ENCODE data around the gene GABRQ.
"Not testable (repeated sequence)": the region's sequence is repeated elsewhere in the genome, so short reads cannot be mapped to it uniquely, and the experiment has no call there.

The GABRQ gene

DNA sequence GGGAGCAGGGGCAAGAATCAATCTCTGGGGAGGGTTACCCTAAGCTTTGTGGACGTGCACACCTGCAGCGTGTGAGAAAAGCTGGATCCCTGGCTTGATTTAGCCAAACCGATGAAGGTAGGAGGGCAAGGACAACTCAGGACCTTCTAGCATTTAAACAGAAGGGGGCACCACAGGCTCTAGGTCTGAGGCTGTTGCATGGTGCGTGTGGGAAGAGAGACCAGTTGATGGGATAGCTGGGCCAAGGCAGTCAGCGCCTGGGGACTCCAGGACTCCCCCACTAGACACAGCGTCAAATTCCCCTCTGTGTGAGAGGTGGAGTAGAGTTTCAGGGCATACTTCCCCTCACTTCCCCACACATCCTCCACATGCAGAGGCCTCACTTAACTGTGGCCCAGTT lies 4.3 kb downstream of the GABRQ start:
- no peak for FAIRE-seq
- TF ChIP-seq POLR2A (IDR thresholded peaks at IDR 0.05; ENCODE audit: low read depth, low read length) = no peak
- no peak for DNase-seq (ENCODE audit: insufficient read length, low spot score)

DNA sequence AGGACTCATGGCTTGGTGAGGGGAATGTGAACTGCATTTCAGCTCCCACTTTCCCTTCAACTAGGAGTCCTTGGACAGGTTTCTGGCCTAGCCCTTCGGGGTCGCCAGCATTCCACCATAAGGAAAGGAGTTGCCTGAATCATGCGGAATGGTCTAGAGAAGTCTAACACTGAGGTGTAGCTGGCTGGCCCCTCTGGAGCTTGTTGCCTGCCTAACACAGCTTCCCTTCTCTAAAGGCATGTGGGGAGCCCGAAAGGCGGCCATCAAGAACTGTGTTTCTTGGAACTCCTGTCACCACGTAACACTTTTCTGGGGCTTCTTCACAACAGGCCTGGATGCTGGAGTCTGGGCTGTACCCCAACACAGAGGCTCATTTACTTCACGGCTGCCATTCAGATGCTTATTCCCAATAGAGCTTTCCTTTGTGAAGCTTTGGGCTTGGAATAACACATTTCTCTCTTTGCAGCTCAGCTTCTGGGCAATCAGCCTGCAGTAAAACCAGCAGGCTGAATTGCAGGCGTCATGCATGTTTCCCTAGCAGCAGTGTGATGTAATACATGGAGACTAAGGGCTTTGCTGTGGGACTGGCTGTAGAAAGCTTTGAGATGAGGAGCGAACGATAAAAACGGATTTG lies 5.4 kb downstream of the GABRQ start:
- FAIRE-seq = no peak
- DNase-seq (ENCODE audit: insufficient read length, low spot score) = no peak
- TF ChIP-seq POLR2A (IDR thresholded peaks at IDR 0.05; ENCODE audit: low read depth, low read length) = no peak

DNA sequence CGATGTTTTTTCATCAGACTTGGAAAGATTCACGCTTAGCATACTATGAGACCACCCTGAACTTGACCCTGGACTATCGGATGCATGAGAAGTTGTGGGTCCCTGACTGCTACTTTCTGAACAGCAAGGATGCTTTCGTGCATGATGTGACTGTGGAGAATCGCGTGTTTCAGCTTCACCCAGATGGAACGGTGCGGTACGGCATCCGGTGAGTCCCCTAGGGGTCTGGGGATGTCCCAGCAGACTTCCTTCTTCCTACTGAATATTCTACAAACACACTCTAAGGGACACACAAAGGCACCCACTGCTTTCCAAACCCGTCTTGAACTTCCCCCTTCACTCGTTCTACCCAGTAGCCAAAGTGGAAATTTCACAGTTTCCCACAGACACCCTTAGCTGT lies 9.3 kb downstream of the GABRQ start:
- FAIRE-seq (no peak), DNase-seq (ENCODE audit: insufficient read length, low spot score) (no peak)
- no peak for TF ChIP-seq POLR2A (IDR thresholded peaks at IDR 0.05; ENCODE audit: low read depth, low read length)

DNA sequence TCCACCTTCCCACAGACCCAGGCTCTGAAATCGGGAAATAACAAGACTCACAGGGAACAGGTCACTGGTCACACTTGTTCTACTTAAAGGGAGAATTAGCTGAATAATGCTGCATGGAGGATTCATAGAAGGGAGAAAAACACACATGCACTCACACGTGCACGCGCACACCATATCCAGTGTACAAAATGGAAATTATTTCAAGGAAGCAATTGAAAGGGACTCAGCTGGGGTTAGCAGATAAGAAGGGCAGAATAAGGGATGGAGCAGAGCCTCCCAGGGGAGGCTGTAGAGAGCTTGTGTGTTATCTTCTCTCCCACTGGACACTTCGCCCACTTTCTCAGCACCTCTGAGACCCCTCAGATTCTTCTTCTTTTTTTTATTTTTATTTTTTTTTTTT lies 10.3 kb downstream of the GABRQ start:
- FAIRE-seq (no peak), DNase-seq (ENCODE audit: insufficient read length, low spot score) (no peak)
- no peak for TF ChIP-seq POLR2A (IDR thresholded peaks at IDR 0.05; ENCODE audit: low read depth, low read length)

DNA sequence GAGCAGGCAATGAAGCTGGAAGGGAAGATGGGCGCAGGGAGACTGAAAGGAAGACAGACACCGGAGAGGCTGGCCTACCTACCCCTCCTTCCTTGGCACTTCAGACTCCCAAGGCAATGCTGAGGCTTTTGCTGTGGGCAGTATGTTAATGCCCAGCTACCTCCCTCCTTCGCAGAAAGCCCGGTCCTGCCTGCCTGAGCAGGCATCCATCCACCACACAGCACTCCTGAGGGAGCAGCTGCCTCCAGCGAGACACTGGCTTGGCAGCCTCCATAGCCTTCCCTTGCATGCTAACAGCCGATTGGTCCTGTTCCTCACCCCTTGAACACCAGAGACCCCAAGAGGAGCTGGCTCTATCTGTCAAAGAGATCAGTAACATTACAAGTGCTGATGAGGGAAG lies 14.4 kb downstream of the GABRQ start:
- no peak for FAIRE-seq
- TF ChIP-seq POLR2A (IDR thresholded peaks at IDR 0.05; ENCODE audit: low read depth, low read length) = no peak
- DNase-seq (ENCODE audit: insufficient read length, low spot score) = no peak

DNA sequence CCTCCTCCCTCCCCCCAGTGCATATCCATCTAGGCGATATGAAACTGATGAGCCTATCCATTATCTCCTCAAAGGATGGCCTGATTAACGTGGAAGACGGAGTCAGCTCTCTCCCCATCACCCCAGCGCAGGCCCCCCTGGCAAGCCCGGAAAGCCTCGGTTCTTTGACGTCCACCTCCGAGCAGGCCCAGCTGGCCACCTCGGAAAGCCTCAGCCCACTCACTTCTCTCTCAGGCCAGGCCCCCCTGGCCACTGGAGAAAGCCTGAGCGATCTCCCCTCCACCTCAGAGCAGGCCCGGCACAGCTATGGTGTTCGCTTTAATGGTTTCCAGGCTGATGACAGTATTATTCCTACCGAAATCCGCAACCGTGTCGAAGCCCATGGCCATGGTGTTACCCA lies 14.8 kb downstream of the GABRQ start:
- no peak for DNase-seq (ENCODE audit: insufficient read length, low spot score)
- TF ChIP-seq POLR2A (IDR thresholded peaks at IDR 0.05; ENCODE audit: low read depth, low read length) = no peak
- FAIRE-seq = no peak

DNA sequence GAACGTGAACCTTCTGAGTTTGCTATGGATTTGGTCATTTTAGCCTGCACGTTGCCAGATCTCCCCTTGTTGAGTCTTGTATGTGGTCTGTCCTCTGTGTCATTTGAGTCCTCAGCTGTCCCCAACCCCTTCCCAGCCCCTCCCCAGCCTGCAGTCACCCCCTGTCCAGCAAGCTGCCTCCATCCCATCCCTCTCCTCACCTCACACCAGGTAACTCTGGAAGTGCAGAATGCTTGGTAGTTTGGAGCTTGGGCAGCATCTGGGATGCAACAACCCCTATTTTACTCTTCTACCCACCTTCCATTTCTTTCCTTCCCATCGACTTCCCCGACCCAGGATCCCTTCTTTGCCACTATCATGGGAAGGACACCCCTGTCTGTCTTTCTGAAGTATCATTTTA lies 18.4 kb downstream of the GABRQ start:
- FAIRE-seq = no peak
- TF ChIP-seq POLR2A (IDR thresholded peaks at IDR 0.05; ENCODE audit: low read depth, low read length) = no peak
- no peak for DNase-seq (ENCODE audit: insufficient read length, low spot score)

DNA sequence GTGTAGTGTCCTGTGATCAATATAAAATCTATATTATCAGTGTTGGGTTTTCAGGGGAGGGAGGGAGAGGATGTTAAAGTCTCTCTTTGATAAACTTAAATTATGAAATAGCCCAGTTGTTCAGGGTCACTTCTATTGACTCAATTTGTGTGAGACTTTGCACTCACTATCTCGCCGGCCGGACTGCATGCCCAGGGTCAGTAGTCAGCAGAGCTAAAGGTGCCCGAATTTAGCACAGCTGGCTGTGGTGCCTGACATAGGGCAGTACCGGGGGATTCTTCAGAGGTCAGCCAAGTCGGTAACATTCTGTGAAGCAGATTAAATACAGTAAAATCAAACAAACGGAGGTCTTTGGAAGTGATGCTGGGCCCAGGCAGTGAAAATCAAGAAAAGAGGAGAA lies 19.2 kb downstream of the GABRQ start:
- TF ChIP-seq POLR2A (IDR thresholded peaks at IDR 0.05; ENCODE audit: low read depth, low read length) = no peak
- FAIRE-seq (no peak), DNase-seq (ENCODE audit: insufficient read length, low spot score) (no peak)

DNA sequence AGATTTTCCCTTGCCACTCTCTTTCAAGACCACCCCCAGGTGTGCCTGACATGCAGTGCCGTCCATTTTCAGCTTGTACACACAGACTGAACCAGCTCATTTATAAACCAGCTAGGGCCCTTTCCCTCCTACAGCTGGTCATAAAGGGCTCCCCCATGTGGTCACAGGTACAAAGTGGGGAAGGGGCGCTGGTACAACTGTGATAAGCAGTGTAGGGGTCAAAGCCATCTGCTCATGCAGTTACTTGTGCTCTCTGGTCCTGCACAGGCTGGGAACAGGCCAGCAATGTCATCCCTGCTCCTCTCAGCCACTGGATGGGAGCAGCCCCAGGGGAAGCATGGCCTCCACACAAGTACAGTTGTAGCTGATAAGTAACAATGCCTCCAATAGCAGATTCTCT lies 20.6 kb downstream of the GABRQ start:
- FAIRE-seq = no peak
- no peak for DNase-seq (ENCODE audit: insufficient read length, low spot score)
- TF ChIP-seq POLR2A (IDR thresholded peaks at IDR 0.05; ENCODE audit: low read depth, low read length) = no peak

DNA sequence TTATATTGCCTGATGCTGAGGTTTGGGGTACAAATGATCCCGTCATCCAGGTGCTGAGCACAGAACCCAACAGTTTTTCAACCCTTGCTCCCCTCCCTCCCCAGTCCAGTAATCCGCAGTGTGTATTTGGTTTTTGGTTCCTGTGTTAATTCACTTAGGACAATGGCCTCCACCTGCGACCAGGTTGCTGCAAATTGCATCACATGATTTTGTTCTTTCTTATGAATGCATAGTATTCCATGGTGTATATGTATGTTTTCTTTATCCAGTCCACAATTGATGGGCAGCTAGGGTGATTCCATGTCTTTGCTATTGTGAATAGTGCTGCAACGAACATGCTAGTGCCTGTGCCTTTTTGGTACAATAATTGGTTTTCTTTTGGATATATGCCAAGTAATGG lies 25.4 kb downstream of the GABRQ start:
- no peak for TF ChIP-seq POLR2A (IDR thresholded peaks at IDR 0.05; ENCODE audit: low read depth, low read length)
- no peak for DNase-seq (ENCODE audit: insufficient read length, low spot score)
- no peak for FAIRE-seq

DNA sequence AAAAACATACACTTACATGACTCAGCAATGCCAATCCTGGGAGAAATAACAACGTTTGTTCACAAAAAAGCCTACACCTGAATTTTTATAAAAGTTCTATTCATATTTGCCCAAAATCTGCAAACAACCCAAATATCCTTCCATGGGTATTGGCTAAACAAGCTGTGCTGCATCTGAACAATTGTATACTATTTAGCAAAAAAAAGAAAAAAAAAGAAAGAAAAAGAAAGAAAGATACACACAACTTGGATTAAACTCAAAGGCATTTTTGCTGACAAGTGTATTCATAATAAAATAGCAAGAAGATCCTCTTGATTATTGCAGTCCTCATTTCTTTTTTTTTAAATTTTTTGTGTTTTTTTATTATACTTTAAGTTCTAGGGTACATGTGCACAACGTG lies 36.4 kb downstream of the GABRQ start:
- DNase-seq (ENCODE audit: insufficient read length, low spot score) (no peak), FAIRE-seq (no peak)
- no peak for TF ChIP-seq POLR2A (IDR thresholded peaks at IDR 0.05; ENCODE audit: low read depth, low read length)

DNA sequence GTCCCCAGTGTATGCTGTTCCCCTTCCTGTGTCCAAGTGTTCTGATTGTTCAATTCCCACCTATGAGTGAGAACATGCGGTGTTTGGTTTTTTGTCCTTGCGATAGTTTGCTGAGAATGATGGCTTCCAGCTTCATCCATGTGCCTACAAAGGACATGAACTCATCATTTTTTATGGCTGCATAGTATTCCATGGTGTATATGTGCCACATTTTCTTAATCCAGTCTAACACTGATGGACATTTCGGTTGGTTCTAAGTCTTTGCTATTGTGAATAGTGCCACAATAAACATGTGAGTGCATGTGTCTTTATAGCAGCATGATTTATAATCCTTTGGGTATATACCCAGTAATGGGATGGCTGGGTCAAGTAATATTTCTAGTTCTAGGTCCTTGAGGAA lies 37.0 kb downstream of the GABRQ start:
- FAIRE-seq; DNase-seq (ENCODE audit: insufficient read length, low spot score): not testable (repeated sequence)

DNA sequence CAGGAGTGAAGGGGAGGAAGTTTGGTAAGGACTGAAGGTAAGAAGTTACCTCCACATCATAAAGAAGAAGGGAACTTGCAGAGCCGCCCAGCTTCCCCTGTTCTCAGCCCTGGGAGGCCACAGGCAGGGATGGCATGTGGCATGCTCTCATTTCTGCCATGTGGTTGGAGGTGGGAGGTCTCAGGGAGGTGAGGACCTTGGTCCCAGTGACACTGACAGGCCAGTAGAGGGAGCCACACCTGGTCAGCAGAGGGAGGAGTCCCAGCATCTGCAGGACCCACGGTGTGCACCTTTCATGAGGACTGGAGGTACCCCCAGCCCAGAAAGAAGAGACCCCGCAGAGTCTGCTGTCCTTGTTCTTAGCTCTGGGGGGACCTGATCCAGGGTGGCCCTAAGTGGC lies 43.3 kb downstream of the GABRQ start:
- FAIRE-seq = not testable (repeated sequence)

DNA sequence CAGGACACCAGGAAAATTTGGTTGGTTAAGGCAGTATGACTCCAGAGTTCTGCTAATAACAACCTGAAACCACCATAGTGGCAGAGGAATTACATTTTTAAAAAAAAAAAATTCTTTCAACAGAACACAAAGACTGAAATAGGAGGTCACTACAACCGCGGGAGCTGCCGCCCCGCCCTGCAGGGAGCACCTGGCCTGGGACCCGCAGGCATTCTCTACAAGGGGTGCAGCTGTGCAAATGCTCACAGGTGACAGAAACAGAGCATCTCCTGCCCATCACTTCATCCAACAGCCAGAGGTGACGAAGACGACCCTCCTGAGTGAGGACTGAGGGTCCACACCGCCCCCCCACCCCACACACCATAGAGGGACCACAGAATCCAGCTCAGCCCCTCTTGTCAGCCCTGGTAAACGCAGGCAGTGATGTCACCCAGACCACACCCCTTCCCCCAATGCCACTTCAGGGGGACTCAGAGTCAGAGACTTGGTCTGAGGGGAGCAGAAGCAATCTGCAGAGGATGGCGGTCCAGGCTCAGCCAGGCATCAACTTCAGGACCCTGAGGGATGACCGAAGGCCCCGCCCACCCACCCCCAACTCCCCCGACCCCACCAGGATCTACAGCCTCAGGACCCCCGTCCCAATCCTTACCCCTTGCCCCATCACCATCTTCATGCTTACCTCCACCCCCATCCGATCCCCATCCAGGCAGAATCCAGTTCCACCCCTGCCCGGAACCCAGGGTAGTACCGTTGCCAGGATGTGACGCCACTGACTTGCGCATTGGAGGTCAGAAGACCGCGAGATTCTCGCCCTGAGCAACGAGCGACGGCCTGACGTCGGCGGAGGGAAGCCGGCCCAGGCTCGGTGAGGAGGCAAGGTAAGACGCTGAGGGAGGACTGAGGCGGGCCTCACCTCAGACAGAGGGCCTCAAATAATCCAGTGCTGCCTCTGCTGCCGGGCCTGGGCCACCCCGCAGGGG lies 60.5 kb downstream of the GABRQ start, which contains the start of gene MAGEA3:
MAGEA3 (plus strand) TSS at position 843 of the 980 bp plus-strand sequence. CDS start 2,039 bp downstream, outside the sequence.
- DNase-seq (ENCODE audit: insufficient read length, low spot score); FAIRE-seq: not testable (repeated sequence)

More for the DNA sequence above, 43.3 kb downstream of the GABRQ start:
- not testable (repeated sequence) for DNase-seq (ENCODE audit: insufficient read length, low spot score)

DNA sequence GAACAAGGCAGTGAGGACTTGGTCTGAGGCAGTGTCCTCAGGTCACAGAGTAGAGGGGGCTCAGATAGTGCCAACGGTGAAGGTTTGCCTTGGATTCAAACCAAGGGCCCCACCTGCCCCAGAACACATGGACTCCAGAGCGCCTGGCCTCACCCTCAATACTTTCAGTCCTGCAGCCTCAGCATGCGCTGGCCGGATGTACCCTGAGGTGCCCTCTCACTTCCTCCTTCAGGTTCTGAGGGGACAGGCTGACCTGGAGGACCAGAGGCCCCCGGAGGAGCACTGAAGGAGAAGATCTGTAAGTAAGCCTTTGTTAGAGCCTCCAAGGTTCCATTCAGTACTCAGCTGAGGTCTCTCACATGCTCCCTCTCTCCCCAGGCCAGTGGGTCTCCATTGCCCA lies 62.7 kb downstream of the GABRQ start:
- not testable (repeated sequence) for FAIRE-seq; DNase-seq (ENCODE audit: insufficient read length, low spot score)

DNA sequence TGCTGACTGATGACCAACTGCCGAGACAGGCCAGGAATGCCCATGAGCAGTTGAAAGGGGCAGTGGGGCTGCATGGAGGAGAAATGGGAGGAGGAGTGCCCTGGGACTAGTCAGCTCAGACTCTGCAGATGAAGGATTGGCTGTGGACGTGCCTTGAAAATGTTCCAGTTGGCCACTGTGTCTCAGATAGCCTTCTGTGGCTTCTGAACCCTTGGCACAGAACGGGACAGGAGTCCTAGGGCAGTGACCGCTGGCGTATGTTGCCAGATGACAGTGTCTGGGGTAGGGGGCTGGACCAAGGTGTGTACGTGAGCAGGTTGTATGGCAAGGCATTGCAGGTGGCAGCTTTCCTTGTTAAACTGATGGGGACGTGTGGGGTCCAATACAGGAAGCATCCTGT lies 68.8 kb downstream of the GABRQ start:
- DNase-seq (ENCODE audit: insufficient read length, low spot score); FAIRE-seq: not testable (repeated sequence)
